Glutamatergic neuron (in vitro differentiated cells): ENCODE results near the gene PHF14. TPM values are rescaled to one million over a fixed set of nuclear protein-coding genes. Genes with fewer than 3 reads are reported as not detected.

ENCODE experiments used
- DNase-seq: peaks from one replicate; pipeline ENCODE4 v3.0.0; 2022
- H3K27ac Mint-ChIP-seq: one replicate; pipeline ENCODE4 v1.8.0; 2020; ENCODE audit warnings: mild to moderate bottlenecking, mixed read lengths, inconsistent platforms; ENCODE audit not compliant: unreplicated experiment
- H3K27me3 Mint-ChIP-seq: one replicate; pipeline ENCODE4 v1.8.0; 2020; ENCODE audit warnings: mild to moderate bottlenecking, moderate library complexity, mixed read lengths, inconsistent platforms; ENCODE audit not compliant: unreplicated experiment
- H3K36me3 Mint-ChIP-seq: one replicate; pipeline ENCODE4 v1.8.0; 2020; ENCODE audit warnings: mild to moderate bottlenecking, mixed read lengths, inconsistent platforms; ENCODE audit not compliant: unreplicated experiment
- H3K4me1 Mint-ChIP-seq: one replicate; pipeline ENCODE4 v1.8.0; 2020; ENCODE audit warnings: mild to moderate bottlenecking, low read depth, mixed read lengths, inconsistent platforms; ENCODE audit not compliant: unreplicated experiment
- H3K4me3 Mint-ChIP-seq: one replicate; pipeline ENCODE4 v1.8.0; 2020; ENCODE audit warnings: mild to moderate bottlenecking, mixed read lengths, inconsistent platforms; ENCODE audit not compliant: unreplicated experiment
- H3K9me3 Mint-ChIP-seq: one replicate; pipeline ENCODE4 v1.8.0; 2020; ENCODE audit warnings: mild to moderate bottlenecking, moderate library complexity, mixed read lengths, inconsistent platforms; ENCODE audit not compliant: unreplicated experiment
- total RNA-seq: library from RNA; stranded (reverse); fragmentation: NEBNext Ultra II Directional; extraction: Animal tissue kit (Norgen Biotek cat#: 25700); gene quantifications from one replicate; pipeline ENCODE4 v1.2.1, GENCODE V29; 2021; ENCODE audit not compliant: unreplicated experiment
- TF ChIP-seq, protein P1 (sequence below): fragments of 200-600 bp; sonication (generic); IDR thresholded peaks from one replicate; pipeline ENCODE4 v1.5.0; 2021; ENCODE audit not compliant: partially characterized antibody, unreplicated experiment

Gene PHF14
- total RNA-seq, 1 donor from 2014 or later: 90.1 TPM

DNA sequence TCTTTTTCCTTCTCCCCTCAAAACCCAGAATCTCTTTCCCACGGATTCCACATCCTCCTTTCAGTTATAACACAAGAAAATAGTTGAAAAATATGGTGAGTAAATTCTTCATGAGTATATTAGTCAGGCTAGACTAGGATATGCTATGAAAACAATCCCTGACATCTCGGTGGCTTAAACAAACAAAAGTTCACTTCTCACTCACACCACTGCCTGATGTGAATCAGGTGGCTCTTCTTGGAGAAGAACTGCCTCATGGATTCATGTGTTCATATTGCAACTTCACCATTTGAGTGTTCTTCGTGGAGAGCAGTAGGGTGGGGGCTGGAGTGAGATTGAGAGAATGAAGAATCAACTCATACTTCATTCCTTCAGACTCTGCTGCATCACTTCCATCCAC is 204.1 kb downstream of the PHF14 start:
- H3K4me3 Mint-ChIP-seq: no peak overlapping the region

DNA sequence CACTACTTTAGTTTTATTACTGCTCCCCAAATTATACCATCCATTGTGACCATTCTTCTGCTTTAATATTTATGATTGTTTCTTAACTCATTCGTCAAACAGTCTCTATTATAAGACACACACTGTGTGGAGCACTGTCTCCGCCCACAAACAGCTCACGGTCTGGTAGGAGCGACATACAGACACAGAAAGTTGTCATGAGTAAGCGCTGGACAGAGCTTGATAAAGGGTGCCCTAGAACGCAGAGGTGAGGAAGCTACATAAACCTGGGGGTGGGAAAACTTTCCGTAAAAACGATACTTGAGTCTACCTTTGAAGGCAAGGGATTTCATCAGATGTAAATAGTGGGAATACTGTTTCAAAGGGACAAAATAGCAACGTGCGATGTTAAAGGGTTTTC is 207.9 kb downstream of the PHF14 start:
- H3K36me3 Mint-ChIP-seq: peaks cover 7% of the 10 kb centered on the region
- peaks cover 2% of the 10 kb centered on the region for H3K9me3 Mint-ChIP-seq
- H3K4me3 Mint-ChIP-seq: no peak overlapping the region
- peaks cover 3% of the 10 kb centered on the region for H3K27me3 Mint-ChIP-seq
- H3K4me1 Mint-ChIP-seq: no peaks in the 10 kb centered on the region
- TF ChIP-seq, protein P1, sequence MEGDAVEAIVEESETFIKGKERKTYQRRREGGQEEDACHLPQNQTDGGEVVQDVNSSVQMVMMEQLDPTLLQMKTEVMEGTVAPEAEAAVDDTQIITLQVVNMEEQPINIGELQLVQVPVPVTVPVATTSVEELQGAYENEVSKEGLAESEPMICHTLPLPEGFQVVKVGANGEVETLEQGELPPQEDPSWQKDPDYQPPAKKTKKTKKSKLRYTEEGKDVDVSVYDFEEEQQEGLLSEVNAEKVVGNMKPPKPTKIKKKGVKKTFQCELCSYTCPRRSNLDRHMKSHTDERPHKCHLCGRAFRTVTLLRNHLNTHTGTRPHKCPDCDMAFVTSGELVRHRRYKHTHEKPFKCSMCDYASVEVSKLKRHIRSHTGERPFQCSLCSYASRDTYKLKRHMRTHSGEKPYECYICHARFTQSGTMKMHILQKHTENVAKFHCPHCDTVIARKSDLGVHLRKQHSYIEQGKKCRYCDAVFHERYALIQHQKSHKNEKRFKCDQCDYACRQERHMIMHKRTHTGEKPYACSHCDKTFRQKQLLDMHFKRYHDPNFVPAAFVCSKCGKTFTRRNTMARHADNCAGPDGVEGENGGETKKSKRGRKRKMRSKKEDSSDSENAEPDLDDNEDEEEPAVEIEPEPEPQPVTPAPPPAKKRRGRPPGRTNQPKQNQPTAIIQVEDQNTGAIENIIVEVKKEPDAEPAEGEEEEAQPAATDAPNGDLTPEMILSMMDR: no peak
- no peak overlapping the region for H3K27ac Mint-ChIP-seq
- no peak for DNase-seq

More for the DNA sequence above, 204.1 kb downstream of the PHF14 start:
- Mint-ChIP-seq H3K9me3 (peaks cover 2% of the 10 kb centered on the region), H3K36me3 (no peaks in the 10 kb centered on the region), H3K27me3 (no peaks in the 10 kb centered on the region), H3K27ac (no peak overlapping the region), H3K4me1 (no peaks in the 10 kb centered on the region)
- TF ChIP-seq, protein P1: no peak
- no peak for DNase-seq

DNA sequence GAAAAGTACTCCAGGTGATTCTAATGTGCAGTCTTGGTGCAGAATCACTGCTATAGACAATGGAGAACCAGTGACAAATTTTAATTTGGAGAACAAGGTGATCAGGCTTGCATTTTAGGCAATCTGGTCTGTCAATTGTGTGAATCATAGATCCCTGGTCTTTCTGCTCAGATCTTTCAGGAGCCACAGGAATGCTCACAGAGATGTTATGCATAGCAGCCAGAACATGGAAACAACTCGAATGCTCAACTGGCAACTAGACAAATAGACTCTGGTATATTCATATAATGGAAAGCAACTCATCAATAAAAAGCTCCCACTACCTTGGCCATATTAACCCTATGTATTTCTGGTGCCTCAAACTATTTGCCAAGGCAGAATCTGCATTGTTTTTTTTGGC is 209.1 kb downstream of the PHF14 start:
- Mint-ChIP-seq H3K9me3 (peaks cover 2% of the 10 kb centered on the region), H3K27ac (no peak overlapping the region), H3K27me3 (peaks cover 3% of the 10 kb centered on the region), H3K4me3 (no peak overlapping the region), H3K36me3 (peaks cover 7% of the 10 kb centered on the region), H3K4me1 (no peaks in the 10 kb centered on the region)
- TF ChIP-seq, protein P1: no peak
- no peak for DNase-seq

DNA sequence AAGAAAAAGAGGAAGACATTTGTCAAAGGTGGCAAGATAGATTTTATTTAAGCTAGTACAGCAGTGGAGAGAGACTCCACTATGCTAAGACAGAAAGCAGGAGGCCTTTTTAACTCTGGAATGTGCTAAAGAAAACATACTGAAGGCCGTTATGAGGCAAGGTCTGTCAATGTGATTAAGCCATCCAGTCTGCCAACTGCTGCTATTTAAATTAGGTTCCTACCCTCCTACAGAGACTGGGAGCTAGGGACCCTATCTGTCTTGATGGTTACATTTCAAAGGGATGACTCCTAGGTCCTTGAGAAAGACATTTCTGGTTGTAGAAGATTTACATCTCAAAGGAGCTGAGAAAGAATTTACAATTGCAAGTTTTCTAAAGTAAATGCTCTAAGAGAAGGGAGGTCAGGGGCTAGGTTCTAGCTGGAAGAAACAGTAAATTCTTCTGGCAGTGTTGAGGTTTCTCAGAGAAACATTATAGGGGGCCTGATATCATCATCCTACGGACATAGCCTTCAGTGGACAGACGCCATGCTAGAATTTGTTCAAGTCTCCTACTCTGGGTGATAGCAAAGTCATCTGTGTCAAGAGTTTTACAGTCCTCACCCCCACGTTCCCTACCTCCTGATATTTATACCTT is 211.6 kb downstream of the PHF14 start:
- Mint-ChIP-seq H3K4me3 (no peak overlapping the region), H3K4me1 (no peaks in the 10 kb centered on the region), H3K27ac (no peak overlapping the region), H3K9me3 (peaks cover 2% of the 10 kb centered on the region), H3K36me3 (peaks cover 7% of the 10 kb centered on the region), H3K27me3 (peaks cover 3% of the 10 kb centered on the region)
- TF ChIP-seq, protein P1: no peak
- no peak for DNase-seq

DNA sequence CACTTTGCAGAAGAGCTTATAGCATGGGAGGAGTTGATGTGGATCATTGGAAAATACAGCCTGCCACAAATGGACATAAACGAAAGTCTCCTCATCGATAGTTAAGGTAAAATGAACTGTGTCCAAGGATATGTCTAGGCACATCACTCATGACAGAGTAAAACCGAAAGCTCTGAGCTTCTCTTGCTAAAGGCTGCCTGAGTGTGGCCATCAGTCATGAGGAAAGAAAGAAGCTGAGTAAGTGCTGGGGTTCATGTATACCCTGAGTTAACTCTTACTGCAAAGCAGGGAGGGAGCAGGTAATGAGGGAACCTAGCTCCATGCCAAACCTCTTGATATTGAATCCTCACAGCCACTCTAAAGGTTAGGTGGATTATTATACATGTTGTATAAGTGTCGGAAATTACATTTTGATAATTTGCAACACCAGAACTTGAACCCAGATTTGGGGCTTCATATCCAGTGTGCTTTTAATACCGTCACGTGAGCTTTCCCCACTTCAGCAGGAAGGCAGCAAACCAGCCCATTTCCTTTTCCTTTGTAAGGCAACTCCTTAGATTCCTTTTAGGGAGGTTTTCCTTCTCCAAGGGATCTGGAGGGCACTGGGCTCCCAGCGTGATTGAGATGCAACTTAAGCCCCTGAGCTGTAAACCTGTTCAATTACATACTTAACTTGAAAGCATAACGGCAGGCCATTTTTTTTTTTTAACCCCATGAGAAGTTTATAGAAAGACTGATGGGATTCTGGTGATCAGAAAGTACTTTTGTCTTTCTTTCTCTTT is 215.0 kb downstream of the PHF14 start:
- peaks cover 4% of the 10 kb centered on the region for H3K27me3 Mint-ChIP-seq
- TF ChIP-seq, protein P1: no peak
- no peak overlapping the region for H3K4me3 Mint-ChIP-seq
- peaks cover 2% of the 10 kb centered on the region for H3K9me3 Mint-ChIP-seq
- H3K27ac Mint-ChIP-seq: no peak overlapping the region
- peaks cover 10% of the 10 kb centered on the region for H3K4me1 Mint-ChIP-seq
- H3K36me3 Mint-ChIP-seq: peaks cover 7% of the 10 kb centered on the region
- DNase-seq: no peak
